Measurements from ENCODE around the gene RELN. TPM values are rescaled to one million over a fixed set of nuclear protein-coding genes. Genes with fewer than 3 reads are reported as not detected.

Gene RELN
- total RNA-seq, 1 donor from 2014 or later, result 14.1 TPM

DNA sequence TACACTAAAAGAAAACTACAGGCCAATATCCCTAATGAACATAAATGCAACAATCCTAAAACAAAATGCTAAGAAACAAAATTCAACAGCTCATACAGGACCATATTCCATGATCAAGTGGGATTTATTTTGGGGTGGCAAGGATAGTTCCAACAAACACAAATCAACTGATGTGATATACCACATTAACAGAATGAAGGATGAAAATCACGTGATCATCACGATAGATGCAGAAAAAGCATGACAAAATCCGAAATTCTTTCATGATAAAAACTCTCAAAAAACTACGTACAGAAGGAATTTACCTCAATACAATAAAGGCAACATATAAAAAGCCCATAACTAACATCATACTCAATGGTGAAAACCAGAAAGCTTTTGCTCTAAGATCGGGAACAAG, 124.0 kb downstream of the RELN start:
- no peaks in the 10 kb centered on the region for H3K36me3 ChIP-seq (ENCODE audit: control insufficient read depth in 3 of 3, insufficient read depth in 3 of 3, low read length in 3 of 3)
- H3K4me1 ChIP-seq (ENCODE audit: control insufficient read depth in 3 of 3, insufficient read depth in 3 of 3, low read length in 3 of 3), result no peaks in the 10 kb centered on the region

DNA sequence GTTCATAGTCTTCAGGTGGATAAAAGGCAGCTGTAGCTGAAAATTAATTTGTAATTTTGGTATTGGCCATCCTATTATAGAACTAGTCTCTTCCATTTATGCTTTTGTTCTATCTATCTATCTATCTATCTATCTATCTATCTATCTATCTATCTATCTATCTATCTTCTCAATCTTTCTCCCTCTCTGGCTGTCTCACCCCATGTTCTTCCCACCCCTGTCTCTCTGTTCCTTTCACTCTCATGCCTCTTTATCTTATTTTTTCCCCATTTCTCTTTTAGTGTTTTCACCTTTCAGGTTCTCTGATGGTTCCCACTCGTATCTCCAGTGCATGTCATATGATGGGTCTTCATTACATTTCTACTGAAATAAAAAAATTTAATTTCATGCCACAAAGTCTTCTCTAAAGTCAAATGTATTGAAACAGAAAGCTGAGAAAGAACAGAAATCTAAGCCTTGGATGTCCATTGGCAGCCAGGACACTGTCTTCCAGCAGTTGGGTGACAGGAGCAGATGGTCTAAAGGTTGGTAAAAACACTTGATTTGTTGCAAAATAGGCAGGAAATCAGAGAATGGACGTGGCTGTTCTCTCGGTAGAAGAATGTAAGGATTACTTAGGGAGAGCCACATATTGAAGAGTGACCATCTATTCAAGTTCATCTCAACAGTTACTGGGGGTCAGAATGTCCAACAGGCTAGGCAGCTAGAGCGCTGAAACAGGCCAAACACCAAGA, 127.0 kb downstream of the RELN start:
- H3K4me3 ChIP-seq (ENCODE audit: low read length in 3 of 3), result no peak overlapping the region
- no peaks in the 10 kb centered on the region for H3K9me3 ChIP-seq (ENCODE audit: control insufficient read depth in 3 of 3, low read length in 3 of 3)
- H3K36me3 ChIP-seq (ENCODE audit: control insufficient read depth in 3 of 3, insufficient read depth in 3 of 3, low read length in 3 of 3), result no peaks in the 10 kb centered on the region
- no peaks in the 10 kb centered on the region for H3K4me1 ChIP-seq (ENCODE audit: control insufficient read depth in 3 of 3, insufficient read depth in 3 of 3, low read length in 3 of 3)
- no peak overlapping the region for H3K9ac ChIP-seq (ENCODE audit: low read depth in 1 of 3, low read length in 3 of 3)
- H3K27me3 ChIP-seq (ENCODE audit: control insufficient read depth in 3 of 3, insufficient read depth in 3 of 3, low read length in 3 of 3), result no peaks in the 10 kb centered on the region
- H3K27ac ChIP-seq (ENCODE audit: low read depth, low read length), result no peak overlapping the region

More for the DNA sequence above, 124.0 kb downstream of the RELN start:
- H3K4me3 ChIP-seq (ENCODE audit: low read length in 3 of 3), result no peak overlapping the region
- H3K9me3 ChIP-seq (ENCODE audit: control insufficient read depth in 3 of 3, low read length in 3 of 3), result no peaks in the 10 kb centered on the region
- H3K27me3 ChIP-seq (ENCODE audit: control insufficient read depth in 3 of 3, insufficient read depth in 3 of 3, low read length in 3 of 3), result no peaks in the 10 kb centered on the region
- no peak overlapping the region for H3K27ac ChIP-seq (ENCODE audit: low read depth, low read length)
- no peak overlapping the region for H3K9ac ChIP-seq (ENCODE audit: low read depth in 1 of 3, low read length in 3 of 3)

DNA sequence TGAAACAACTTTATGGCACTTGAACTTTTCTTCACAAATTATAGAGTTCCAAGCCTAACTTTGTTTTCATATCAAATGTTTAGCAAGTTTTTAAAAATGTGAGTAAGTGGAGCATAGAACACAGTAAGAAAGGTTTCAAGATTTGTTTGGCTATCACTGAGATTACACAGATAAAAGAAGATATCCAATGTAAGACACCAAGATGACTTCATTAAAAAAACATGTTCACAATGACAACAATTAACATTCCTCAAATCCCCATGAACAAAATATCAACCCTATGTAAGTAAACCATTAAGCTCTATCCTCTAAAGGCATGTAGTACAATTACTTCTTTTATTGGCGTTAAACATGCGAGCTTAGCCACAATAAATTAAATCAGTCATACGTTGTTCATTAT, 129.7 kb downstream of the RELN start:
- H3K27me3 ChIP-seq (ENCODE audit: control insufficient read depth in 3 of 3, insufficient read depth in 3 of 3, low read length in 3 of 3), result no peaks in the 10 kb centered on the region
- H3K4me3 ChIP-seq (ENCODE audit: low read length in 3 of 3), result no peak overlapping the region
- H3K9ac ChIP-seq (ENCODE audit: low read depth in 1 of 3, low read length in 3 of 3), result no peak overlapping the region
- H3K4me1 ChIP-seq (ENCODE audit: control insufficient read depth in 3 of 3, insufficient read depth in 3 of 3, low read length in 3 of 3), result no peaks in the 10 kb centered on the region
- H3K36me3 ChIP-seq (ENCODE audit: control insufficient read depth in 3 of 3, insufficient read depth in 3 of 3, low read length in 3 of 3), result no peaks in the 10 kb centered on the region
- no peaks in the 10 kb centered on the region for H3K9me3 ChIP-seq (ENCODE audit: control insufficient read depth in 3 of 3, low read length in 3 of 3)
- no peak overlapping the region for H3K27ac ChIP-seq (ENCODE audit: low read depth, low read length)

DNA sequence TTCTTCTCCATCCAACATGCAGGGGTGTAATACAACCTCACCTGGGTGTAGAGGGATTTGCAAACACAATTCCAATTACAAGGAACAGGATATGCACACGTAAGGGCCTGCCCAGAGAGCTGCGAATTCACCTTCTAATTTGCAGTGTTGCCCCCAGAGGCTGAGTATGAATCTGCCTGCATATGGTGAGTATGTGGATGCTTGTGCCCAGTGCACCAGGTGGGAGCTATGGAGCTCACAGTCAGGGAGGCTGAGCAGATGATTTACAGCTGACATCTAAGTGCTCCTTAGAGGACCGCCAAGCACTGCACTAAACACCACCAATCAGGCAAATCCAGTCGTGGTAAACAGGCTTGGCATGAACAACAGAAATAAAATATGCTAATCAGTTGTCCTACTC, 132.0 kb downstream of the RELN start:
- Histone ChIP-seq H3K4me3 (ENCODE audit: low read length in 3 of 3) (no peak overlapping the region), H3K9ac (ENCODE audit: low read depth in 1 of 3, low read length in 3 of 3) (no peak overlapping the region), H3K27me3 (ENCODE audit: control insufficient read depth in 3 of 3, insufficient read depth in 3 of 3, low read length in 3 of 3) (no peaks in the 10 kb centered on the region), H3K9me3 (ENCODE audit: control insufficient read depth in 3 of 3, low read length in 3 of 3) (no peaks in the 10 kb centered on the region), H3K4me1 (ENCODE audit: control insufficient read depth in 3 of 3, insufficient read depth in 3 of 3, low read length in 3 of 3) (no peaks in the 10 kb centered on the region), H3K36me3 (ENCODE audit: control insufficient read depth in 3 of 3, insufficient read depth in 3 of 3, low read length in 3 of 3) (no peaks in the 10 kb centered on the region), H3K27ac (ENCODE audit: low read depth, low read length) (no peak overlapping the region)

DNA sequence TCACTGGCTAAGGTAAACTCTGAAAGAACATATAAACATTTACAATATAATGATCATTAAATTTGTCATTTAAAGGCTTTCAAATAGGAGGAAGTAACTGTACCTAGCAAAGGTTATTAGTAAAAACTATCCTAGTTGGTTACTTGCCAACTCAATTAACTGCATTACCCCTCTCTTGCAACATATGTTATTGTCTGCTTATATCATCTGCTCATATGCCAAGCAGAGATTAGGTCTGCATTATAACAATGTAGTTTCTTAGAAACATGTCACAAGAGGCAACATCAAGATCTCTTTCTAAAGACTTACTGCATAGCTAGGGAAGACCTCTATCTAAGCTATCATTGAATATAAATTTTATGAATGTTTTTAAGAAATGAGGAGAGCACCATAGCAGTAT, 132.5 kb downstream of the RELN start:
- Histone ChIP-seq H3K4me1 (ENCODE audit: control insufficient read depth in 3 of 3, insufficient read depth in 3 of 3, low read length in 3 of 3) (no peaks in the 10 kb centered on the region), H3K4me3 (ENCODE audit: low read length in 3 of 3) (no peak overlapping the region)

DNA sequence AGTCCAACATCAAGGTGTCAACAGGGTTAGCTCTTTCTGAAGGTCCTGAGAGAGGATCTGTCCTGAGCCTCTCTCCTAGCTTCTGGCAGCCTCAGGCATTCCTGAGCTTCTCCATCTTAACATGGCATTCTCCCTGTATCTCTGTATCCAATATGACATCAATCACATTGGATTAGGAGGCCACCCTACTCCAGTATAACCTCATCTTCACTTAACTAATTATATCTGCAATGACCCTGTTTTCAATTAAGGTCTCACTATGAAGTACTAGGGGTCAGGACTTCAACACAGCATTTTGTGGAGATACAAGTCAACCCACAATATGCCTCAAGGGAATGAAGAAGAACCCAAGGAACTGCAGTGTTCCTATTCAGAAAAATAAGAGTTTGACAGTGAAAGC, 133.8 kb downstream of the RELN start:
- Histone ChIP-seq H3K27ac (ENCODE audit: low read depth, low read length) (no peak overlapping the region), H3K27me3 (ENCODE audit: control insufficient read depth in 3 of 3, insufficient read depth in 3 of 3, low read length in 3 of 3) (no peaks in the 10 kb centered on the region), H3K36me3 (ENCODE audit: control insufficient read depth in 3 of 3, insufficient read depth in 3 of 3, low read length in 3 of 3) (no peaks in the 10 kb centered on the region), H3K9me3 (ENCODE audit: control insufficient read depth in 3 of 3, low read length in 3 of 3) (no peaks in the 10 kb centered on the region), H3K4me3 (ENCODE audit: low read length in 3 of 3) (no peak overlapping the region), H3K4me1 (ENCODE audit: control insufficient read depth in 3 of 3, insufficient read depth in 3 of 3, low read length in 3 of 3) (no peaks in the 10 kb centered on the region), H3K9ac (ENCODE audit: low read depth in 1 of 3, low read length in 3 of 3) (no peak overlapping the region)

More for the DNA sequence above, 132.5 kb downstream of the RELN start:
- no peak overlapping the region for H3K27ac ChIP-seq (ENCODE audit: low read depth, low read length)
- no peak overlapping the region for H3K9ac ChIP-seq (ENCODE audit: low read depth in 1 of 3, low read length in 3 of 3)
- H3K36me3 ChIP-seq (ENCODE audit: control insufficient read depth in 3 of 3, insufficient read depth in 3 of 3, low read length in 3 of 3), result no peaks in the 10 kb centered on the region
- H3K27me3 ChIP-seq (ENCODE audit: control insufficient read depth in 3 of 3, insufficient read depth in 3 of 3, low read length in 3 of 3), result no peaks in the 10 kb centered on the region
- no peaks in the 10 kb centered on the region for H3K9me3 ChIP-seq (ENCODE audit: control insufficient read depth in 3 of 3, low read length in 3 of 3)

DNA sequence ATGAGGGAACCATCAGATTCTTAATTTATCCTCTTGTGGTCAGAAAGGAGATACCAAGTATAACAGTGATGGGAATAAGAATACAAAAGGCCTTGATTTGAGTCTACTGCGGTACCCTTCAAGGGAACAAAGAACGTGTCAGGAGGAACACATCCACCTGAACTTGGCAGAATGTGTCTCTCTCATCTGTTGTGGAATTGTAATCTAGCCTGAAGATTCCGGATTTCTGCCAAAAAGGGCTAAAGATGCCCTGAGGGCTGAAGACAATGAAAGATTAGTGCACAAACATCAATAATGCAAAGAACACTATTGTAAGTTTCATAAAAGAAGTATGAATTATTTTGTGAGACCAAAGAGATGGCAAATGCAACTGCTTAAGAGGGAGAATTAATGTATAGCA, 134.8 kb downstream of the RELN start:
- no peak overlapping the region for H3K27ac ChIP-seq (ENCODE audit: low read depth, low read length)

DNA sequence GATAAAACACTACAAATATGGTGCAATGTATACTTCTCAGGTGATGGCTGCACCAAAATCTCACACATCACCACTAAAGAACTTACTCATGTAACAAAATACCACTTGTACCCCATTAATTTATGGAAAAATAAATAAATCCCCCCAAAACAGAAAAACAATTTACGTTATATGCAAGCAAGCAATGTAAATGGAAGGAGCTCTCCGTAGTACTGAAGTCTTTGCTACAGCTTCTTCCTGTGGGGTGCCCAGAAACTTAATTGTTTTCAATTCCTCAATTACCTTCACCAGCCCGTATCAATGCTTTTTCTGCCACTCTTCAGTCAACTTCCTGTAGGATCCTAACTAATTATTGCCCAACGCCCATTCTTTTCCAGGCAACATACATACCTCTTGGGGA, 138.1 kb downstream of the RELN start:
- Histone ChIP-seq H3K9ac (ENCODE audit: low read depth in 1 of 3, low read length in 3 of 3) (no peak overlapping the region), H3K9me3 (ENCODE audit: control insufficient read depth in 3 of 3, low read length in 3 of 3) (no peaks in the 10 kb centered on the region), H3K4me1 (ENCODE audit: control insufficient read depth in 3 of 3, insufficient read depth in 3 of 3, low read length in 3 of 3) (no peaks in the 10 kb centered on the region), H3K36me3 (ENCODE audit: control insufficient read depth in 3 of 3, insufficient read depth in 3 of 3, low read length in 3 of 3) (no peaks in the 10 kb centered on the region), H3K27me3 (ENCODE audit: control insufficient read depth in 3 of 3, insufficient read depth in 3 of 3, low read length in 3 of 3) (no peaks in the 10 kb centered on the region), H3K27ac (ENCODE audit: low read depth, low read length) (no peak overlapping the region), H3K4me3 (ENCODE audit: low read length in 3 of 3) (no peak overlapping the region)

More for the DNA sequence above, 134.8 kb downstream of the RELN start:
- Histone ChIP-seq H3K4me3 (ENCODE audit: low read length in 3 of 3) (no peak overlapping the region), H3K36me3 (ENCODE audit: control insufficient read depth in 3 of 3, insufficient read depth in 3 of 3, low read length in 3 of 3) (no peaks in the 10 kb centered on the region), H3K9ac (ENCODE audit: low read depth in 1 of 3, low read length in 3 of 3) (no peak overlapping the region), H3K9me3 (ENCODE audit: control insufficient read depth in 3 of 3, low read length in 3 of 3) (no peaks in the 10 kb centered on the region), H3K27me3 (ENCODE audit: control insufficient read depth in 3 of 3, insufficient read depth in 3 of 3, low read length in 3 of 3) (no peaks in the 10 kb centered on the region), H3K4me1 (ENCODE audit: control insufficient read depth in 3 of 3, insufficient read depth in 3 of 3, low read length in 3 of 3) (no peaks in the 10 kb centered on the region)

DNA sequence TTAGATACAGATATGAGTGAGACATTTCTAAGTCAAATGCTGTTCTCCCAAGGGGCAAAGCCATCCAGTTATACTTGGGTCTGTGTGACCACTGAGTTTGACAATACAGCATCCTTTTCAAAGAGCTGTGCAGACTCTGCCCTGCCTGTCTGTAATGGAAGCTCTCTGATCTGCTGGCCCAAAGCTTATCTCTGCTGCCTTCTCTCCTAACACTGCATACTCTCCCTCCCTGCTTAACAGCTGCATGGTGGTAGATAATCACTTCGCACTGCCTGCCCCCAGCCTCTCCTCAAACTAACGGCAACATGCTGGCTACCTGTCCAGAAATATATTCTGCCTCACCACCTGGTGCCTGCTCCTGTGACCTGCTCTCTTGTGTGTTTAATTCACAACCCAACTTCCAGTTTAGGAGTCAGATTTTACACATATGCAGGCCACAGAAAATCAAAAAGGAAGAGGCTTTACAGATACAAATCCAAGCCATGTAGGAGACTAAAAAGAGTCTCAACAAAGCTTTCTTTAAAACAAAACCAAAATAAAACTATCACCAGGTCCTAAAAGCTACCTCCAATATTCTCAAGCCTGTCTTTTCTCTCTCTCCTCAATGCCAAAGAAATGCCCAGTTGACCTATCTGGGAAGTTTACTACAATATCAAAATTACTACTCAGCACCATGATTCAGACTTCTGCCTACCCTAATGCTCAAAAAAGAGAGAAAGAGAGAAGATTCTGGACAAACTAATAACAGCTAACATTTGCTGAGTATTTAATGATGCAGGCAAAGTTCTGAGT, 145.6 kb downstream of the RELN start:
- Histone ChIP-seq H3K9me3 (ENCODE audit: control insufficient read depth in 3 of 3, low read length in 3 of 3) (no peaks in the 10 kb centered on the region), H3K4me3 (ENCODE audit: low read length in 3 of 3) (no peak overlapping the region), H3K27me3 (ENCODE audit: control insufficient read depth in 3 of 3, insufficient read depth in 3 of 3, low read length in 3 of 3) (no peaks in the 10 kb centered on the region), H3K36me3 (ENCODE audit: control insufficient read depth in 3 of 3, insufficient read depth in 3 of 3, low read length in 3 of 3) (no peaks in the 10 kb centered on the region), H3K27ac (ENCODE audit: low read depth, low read length) (no peak overlapping the region), H3K4me1 (ENCODE audit: control insufficient read depth in 3 of 3, insufficient read depth in 3 of 3, low read length in 3 of 3) (no peaks in the 10 kb centered on the region), H3K9ac (ENCODE audit: low read depth in 1 of 3, low read length in 3 of 3) (no peak overlapping the region)

DNA sequence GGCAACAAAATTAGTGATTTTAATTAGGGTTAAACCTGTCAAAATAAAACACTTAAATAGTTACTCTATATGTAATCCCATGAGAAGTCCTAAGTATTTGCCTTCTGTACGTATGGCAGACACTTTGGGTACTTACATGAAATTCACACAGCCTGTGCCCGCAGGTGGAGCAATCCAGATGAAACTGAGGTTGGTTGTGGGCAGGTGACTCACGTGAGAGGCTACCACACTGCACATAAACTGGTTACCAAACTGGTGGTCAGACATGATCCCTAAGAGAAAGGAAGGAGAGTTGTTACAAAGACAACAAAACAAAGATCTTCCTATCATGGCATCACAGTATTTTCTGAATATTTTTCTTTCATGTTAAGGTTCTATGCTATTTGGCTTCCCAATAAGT, 156.1 kb downstream of the RELN start:
- no peaks in the 10 kb centered on the region for H3K36me3 ChIP-seq (ENCODE audit: control insufficient read depth in 3 of 3, insufficient read depth in 3 of 3, low read length in 3 of 3)
- no peaks in the 10 kb centered on the region for H3K9me3 ChIP-seq (ENCODE audit: control insufficient read depth in 3 of 3, low read length in 3 of 3)
- H3K4me3 ChIP-seq (ENCODE audit: low read length in 3 of 3), result no peak overlapping the region
- H3K27ac ChIP-seq (ENCODE audit: low read depth, low read length), result no peak overlapping the region
- H3K4me1 ChIP-seq (ENCODE audit: control insufficient read depth in 3 of 3, insufficient read depth in 3 of 3, low read length in 3 of 3), result no peaks in the 10 kb centered on the region
- H3K27me3 ChIP-seq (ENCODE audit: control insufficient read depth in 3 of 3, insufficient read depth in 3 of 3, low read length in 3 of 3), result no peaks in the 10 kb centered on the region
- no peak overlapping the region for H3K9ac ChIP-seq (ENCODE audit: low read depth in 1 of 3, low read length in 3 of 3)

All from skeletal muscle tissue (tissue), 4 donors.